GM19467 (cell line): ENCODE measurements around the gene GRB10.
A peak's percentile ranks its signal among the peaks of the same experiment; 100 is the strongest.
"Not testable (repeated sequence)": the region's sequence is repeated elsewhere in the genome, so short reads cannot be mapped to it uniquely, and the experiment has no call there.

Experiments used
- ATAC-seq: cut with Tn5 transposase; IDR thresholded peaks from one replicate; pipeline ENCODE4 v1.9.1; 2021; ENCODE audit warnings: mild to moderate bottlenecking, moderate library complexity; ENCODE audit not compliant: unreplicated experiment

GRB10 gene

GRCh38 chr7:50745336-50745735 lies 37.4 kb downstream of the GRB10 start:
- ATAC-seq: no peak

GRCh38 chr7:50743893-50744292 lies 38.8 kb downstream of the GRB10 start:
- no peak for ATAC-seq

GRCh38 chr7:50743016-50743415 lies 39.7 kb downstream of the GRB10 start:
- ATAC-seq: no peak

GRCh38 chr7:50742401-50742800 lies 40.3 kb downstream of the GRB10 start:
- no peak for ATAC-seq

- ATAC-seq: peak; percentile 53
Observed at GRCh38 chr7:50739744-50740435, 42.8 kb downstream of the GRB10 start.

- ATAC-seq: no peak
Observed at GRCh38 chr7:50738932-50739331, 43.8 kb downstream of the GRB10 start.

- ATAC-seq: not testable (repeated sequence)
Observed at GRCh38 chr7:50735836-50736235, 46.9 kb downstream of the GRB10 start.

- ATAC-seq: no peak
Observed at GRCh38 chr7:50735333-50735732, 47.4 kb downstream of the GRB10 start.

GRCh38 chr7:50734246-50734645 lies 48.5 kb downstream of the GRB10 start:
- no peak for ATAC-seq

GRCh38 chr7:50733552-50733951 lies 49.1 kb downstream of the GRB10 start:
- ATAC-seq: no peak

GRCh38 chr7:50731703-50732582 lies 50.8 kb downstream of the GRB10 start:
- ATAC-seq: no peak

- ATAC-seq: no peak
Observed at GRCh38 chr7:50730446-50731400, 52.0 kb downstream of the GRB10 start.

- no peak for ATAC-seq
Observed at GRCh38 chr7:50729962-50730361, 52.7 kb downstream of the GRB10 start.

GRCh38 chr7:50728184-50728583 lies 54.5 kb downstream of the GRB10 start:
- no peak for ATAC-seq

GRCh38 chr7:50727711-50728110 lies 55.0 kb downstream of the GRB10 start:
- ATAC-seq: no peak

GRCh38 chr7:50727072-50727471 lies 55.6 kb downstream of the GRB10 start:
- no peak for ATAC-seq

GRCh38 chr7:50725774-50726173 lies 56.9 kb downstream of the GRB10 start:
- no peak for ATAC-seq

GRCh38 chr7:50724526-50725520 lies 57.9 kb downstream of the GRB10 start:
- ATAC-seq: no peak

- no peak for ATAC-seq
Observed at GRCh38 chr7:50723888-50724287, 58.8 kb downstream of the GRB10 start.

- no peak for ATAC-seq
Observed at GRCh38 chr7:50723173-50723572, 59.5 kb downstream of the GRB10 start.
